Inflammatory macrophage treated with lipopolysaccharide for 1 hour (primary cell): Measurements from ENCODE around the gene SMAD7.

Experiments
- DNase-seq, 2 donors: peaks; one replicate each; pipeline ENCODE4 v3.0.0-alpha.2; 2020 to 2022

Gene SMAD7

DNA sequence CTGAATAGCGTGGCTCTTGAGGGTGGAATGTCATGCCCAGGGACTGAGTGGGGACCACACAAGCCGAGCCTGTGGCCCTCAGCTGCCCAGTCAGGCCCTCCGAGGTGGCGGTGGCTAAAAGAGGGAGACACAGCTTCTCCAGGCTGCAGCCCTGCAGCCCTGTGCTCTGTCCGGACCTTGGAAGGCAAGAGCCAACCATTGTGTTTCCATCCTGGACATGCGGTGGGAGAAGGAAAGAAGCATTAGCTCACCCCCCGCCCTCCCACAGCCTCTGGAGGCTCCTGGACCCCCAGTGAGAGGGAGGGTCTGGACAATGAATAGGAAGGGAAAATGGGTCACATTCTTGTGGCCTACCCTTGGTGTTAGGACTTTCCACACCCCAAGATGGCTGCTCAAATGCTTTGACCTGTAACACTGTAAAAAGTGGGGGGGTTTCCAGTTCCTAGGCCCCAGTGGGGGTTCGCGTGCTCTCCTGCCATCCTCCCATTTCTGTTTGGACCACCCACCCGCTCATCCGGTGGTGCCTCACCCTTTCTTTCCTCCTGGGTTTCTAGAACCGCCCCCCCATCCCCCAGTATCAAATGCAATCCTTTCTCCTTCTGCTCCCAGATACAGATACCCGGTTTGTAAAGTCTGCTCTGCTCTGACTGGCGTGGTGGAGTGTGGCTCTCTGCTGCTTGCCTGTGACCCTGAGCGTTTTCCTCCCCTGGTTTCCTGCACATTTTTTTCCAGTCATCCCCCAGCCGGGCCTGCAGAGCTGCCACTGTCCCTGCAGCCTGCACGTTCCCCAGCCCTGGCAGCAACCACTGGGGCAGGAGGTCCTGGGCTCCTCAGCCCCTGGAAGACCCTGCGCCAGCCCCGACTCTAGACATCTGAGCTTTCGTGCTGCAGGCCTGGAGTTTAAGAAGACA is 36.3 kb upstream of the SMAD7 start:
- no peak for DNase-seq

- DNase-seq: no peak
Observed at GRCh38 chr18:48985161-48985560, 34.4 kb upstream of the SMAD7 start.

GRCh38 chr18:48983793-48984437 is 33.1 kb upstream of the SMAD7 start:
- no peak for DNase-seq

DNA sequence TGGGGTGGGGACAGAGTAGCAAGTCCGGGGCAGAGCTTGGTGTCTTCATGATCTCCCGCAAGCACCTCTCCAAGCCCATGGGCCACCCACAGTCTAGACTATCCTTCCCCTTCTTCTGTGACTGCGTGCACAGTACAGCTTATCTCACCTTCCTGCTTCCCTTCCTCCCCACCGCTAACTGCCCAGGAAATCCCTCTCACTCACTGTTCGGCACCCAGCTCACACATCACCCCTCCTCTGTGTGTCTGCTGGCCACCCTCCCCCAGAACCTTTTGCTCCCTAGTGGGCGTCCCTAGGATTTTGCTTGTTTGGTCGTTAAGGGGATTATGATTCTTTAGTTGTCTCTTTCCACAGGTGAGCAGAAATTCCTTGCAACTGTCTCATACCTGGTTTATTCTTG is 31.5 kb upstream of the SMAD7 start:
- no peak for DNase-seq

- DNase-seq: peak; percentile 70 to 73
Observed at GRCh38 chr18:48979944-48980890, 29.5 kb upstream of the SMAD7 start.

DNA sequence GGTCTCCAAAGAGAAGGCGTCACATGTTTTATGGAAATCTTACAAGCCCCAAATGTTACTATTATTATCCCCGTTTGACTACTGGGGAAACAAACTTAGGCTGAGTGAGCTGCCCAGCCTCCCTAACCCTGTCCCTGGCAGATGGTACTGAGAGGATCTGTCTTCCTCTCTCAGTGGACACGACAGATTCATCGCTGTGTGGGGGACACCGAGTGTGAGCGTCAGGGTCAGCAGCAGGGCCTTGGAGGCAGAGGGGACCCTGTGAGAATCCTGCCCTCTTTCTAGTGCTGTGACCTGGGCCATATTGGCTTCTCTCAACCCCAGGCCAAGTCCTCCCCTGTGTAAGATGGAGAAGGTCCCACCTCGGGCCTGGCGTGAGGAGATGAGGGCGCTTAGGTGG is 27.1 kb upstream of the SMAD7 start:
- no peak for DNase-seq

- no peak for DNase-seq
Observed at GRCh38 chr18:48975817-48976649, 25.3 kb upstream of the SMAD7 start.

- DNase-seq: no peak
Observed at GRCh38 chr18:48975120-48975816, 24.5 kb upstream of the SMAD7 start.

DNA sequence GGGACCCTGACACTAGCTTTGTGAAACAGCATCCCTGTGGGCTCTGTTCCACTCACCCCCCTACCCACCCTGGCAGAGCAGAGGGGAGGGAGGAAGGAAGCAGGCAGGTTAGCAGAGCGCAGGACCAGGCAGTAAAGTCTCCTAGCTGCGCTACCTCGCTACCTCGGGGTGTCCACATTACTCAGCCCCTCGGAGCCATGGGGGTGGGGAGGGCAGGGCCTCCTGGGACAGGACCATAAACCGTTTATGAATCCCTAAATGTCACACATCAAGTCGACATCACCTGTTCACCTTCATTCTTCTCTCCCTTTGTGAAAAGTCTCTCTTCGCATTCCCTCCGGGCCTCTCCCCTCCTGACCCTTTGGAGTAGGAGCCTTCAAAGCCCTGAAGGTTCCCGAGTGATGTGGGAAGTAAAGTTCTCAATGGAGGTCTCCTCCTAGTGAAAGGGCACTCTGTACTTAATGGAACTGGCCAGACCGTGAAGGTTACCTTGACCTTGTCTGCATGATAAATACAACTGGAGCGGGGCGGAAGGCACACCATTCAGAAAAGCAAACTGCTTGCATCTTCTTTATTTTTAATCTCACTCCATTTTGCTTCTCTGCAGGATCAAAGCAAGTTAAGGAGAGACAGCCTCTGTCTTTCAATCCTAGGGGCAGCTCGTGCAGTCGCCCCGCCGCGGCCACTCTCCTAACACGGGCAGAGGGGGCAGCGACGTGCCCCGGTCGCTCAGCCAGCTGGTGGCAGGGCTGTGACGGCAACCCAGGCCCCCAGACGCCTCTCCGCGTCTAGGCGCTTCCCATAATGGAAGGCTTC is 23.7 kb upstream of the SMAD7 start:
- no peak for DNase-seq

DNA sequence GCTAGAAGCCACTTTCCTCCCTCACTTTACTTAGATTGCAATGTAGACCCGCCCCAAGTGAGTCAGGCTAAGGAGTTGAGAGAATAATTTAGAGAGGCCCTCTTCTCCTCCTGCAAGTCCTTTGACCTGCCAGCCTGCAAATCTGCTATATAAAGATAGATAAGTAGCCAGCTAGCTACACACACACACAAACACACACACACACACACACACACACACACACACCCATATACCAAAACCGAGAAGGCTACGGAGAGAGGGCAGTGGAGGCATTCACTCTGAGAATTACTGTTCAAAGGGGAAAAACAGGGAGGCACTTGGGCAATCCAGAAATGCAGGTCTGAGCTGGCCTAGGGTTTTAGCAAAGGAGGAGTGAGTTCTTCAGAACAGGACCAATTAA is 23.0 kb upstream of the SMAD7 start:
- DNase-seq: no peak

DNA sequence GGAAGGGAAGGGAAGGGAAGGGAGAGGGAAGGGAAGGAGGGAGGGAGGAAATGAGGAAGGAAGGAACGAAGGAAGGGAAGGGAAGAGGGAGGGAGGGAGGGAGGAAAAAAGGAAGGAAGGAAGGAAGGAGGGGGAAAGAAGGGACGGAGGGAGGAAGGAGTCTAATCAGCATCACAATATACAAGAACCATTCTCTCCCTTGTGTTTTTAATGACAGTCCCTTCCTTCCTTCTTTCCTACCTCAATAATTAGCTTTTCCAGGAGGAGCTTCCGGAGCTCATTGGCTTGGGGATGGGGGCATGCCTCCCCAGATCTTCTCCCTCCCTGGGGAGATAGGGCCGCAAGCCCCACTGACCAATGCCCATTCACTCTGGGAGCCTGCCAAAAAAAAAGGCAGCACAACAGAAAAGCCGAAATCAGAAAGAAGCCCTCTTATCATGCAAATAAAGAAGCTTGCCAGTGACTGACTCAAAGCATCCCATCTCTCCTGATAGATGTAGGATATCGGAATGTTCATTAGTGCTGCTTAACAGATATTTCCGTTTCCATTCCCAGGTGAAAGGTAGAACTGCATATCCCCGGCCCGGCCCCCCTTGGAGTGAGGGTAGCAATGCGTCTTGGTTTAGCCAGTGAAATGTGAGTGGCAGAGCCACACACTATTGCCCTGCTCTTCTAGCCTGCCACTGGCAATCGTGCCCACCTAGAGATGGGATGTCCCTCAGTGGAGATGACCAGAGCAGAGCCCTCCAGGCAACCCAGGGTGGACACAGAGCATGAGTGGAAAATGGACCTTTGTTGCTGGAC is 17.8 kb upstream of the SMAD7 start:
- DNase-seq: no peak

DNA sequence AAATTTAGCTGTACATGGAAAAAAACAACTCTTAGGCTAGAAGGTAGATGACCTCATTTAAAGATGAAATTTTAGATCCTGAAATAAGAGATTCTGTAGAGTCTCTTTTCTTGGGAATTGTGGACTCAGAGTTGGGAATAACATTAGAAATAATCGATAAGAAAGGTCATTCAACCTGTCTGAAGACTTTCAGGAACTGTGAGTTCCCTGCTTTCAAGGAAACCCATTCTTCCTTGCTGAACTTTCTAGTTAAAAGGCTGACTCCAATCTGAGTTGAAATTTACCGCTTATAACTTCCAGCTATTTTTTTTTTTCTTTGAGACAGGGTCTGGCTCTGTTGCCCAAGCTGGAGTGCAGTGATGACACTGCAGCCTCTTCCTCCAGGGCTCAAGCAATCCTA is 16.8 kb upstream of the SMAD7 start:
- DNase-seq: no peak

- no peak for DNase-seq
Observed at GRCh38 chr18:48966523-48966922, 15.8 kb upstream of the SMAD7 start.

DNA sequence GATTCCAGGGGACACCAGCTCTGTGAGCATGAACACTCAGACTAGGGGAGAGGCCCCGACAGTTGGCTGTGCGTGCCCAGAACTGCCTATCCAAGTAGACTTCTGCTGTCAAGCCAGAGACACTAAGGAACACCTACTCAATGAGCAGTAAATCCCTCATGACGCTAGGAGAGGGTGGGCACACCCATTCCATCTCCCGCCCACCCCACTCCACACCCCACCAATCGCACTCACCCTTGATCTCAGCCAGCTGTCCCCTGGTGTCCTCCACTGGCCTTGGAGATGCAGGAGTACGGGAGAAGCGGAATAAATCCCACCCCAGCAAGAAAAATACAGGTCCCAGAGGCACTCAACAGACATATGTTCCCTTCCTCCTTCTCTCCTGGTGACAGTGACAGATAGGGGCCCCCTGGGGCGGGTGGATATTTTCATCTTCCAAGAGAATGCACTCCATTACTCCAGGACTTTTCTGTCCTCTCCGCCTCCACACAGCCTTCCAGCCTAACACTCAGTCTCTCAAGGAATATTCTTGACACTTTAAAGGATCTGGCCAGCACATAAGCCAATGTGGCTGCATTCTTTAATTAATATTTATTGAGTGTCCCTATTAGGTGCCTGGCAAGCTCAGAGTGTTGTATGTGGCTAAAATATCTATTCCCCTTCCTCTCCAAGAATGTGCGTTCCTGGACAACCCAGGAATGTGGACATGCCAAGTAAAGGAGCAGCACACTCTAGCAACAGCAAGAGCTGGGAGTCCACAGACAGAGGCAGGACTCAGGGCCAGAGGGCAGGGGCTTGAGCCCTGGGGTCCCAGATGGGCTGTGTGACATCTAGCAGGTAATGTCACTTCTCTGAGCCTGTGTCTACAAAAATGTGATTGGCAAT is 13.1 kb upstream of the SMAD7 start:
- DNase-seq: peak in 1 of 2 donors; percentile 33

GRCh38 chr18:48962994-48963561 is 12.3 kb upstream of the SMAD7 start:
- peak; percentile 60 to 92 for DNase-seq

DNA sequence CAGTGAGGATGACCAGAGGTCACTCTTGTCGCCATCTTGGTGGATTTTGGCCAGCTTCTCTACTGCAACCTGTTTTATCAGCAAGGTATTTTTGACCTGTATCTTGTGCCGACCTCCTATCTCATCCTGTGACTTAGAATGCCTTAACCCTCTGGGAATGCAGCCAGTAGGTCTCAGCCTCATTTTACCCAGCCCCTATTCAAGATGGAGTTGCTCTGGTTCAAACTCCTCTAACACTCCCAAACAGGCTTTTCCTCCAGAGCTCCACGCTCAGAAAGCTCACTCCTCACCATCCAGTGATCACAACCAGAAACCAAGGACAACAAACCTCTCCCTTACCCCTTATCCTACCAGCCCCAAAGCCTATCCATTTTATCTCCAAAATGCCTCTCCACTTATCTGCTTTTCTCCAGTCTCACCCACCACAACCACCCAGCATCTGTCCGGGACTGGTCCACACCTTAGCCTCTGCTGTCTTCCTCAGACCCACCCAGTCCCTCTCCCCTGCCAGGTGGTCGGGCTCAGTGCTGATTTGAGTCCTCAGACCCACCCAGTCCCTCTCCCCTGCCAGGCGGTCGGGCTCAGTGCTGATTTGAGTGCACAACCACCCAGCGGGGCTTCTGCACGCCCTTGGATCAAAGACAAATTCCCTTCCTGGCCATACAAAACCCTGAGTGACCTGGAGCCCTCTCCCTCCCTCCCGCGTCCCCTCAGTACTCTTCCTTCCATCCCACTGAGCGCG is 11.7 kb upstream of the SMAD7 start:
- no peak for DNase-seq

GRCh38 chr18:48961547-48961946 is 10.8 kb upstream of the SMAD7 start:
- DNase-seq: peak in 1 of 2 donors; percentile 36
